Calu3 (cell line): Measurements from ENCODE around the gene LRRC27. TPM values are rescaled to one million over a fixed set of nuclear protein-coding genes. Genes with fewer than 3 reads are reported as not detected.

Experiments
- BruUV-seq: library from RNA; stranded (reverse); fragments of 400-500 nt; replicated peaks from 2 replicates; lab custom pipeline; 2021; lab: Mats Ljungman, UMichigan
- CTCF ChIA-PET: fragments of 300-600 bp; sonication (Branson Sonifier 250); formaldehyde crosslinking; loops from one replicate; lab custom pipeline; 2022; ENCODE audit warnings: antibody characterized with exemption; lab: Charles Lee
- DNase-seq: peaks from one replicate; pipeline ENCODE4 v3.0.0; 2022
- H3K27ac Mint-ChIP-seq: one replicate; pipeline ENCODE4 v1.8.0; 2022; ENCODE audit warnings: mixed read lengths; ENCODE audit not compliant: unreplicated experiment
- H3K27me3 Mint-ChIP-seq: one replicate; pipeline ENCODE4 v1.8.0; 2022; ENCODE audit warnings: mixed read lengths; ENCODE audit not compliant: unreplicated experiment
- H3K36me3 Mint-ChIP-seq: one replicate; pipeline ENCODE4 v1.8.0; 2022; ENCODE audit warnings: mild to moderate bottlenecking, moderate library complexity, mixed read lengths; ENCODE audit not compliant: insufficient read depth, unreplicated experiment
- H3K4me1 Mint-ChIP-seq: one replicate; pipeline ENCODE4 v1.8.0; 2022; ENCODE audit warnings: mild to moderate bottlenecking, low read depth, mixed read lengths; ENCODE audit not compliant: unreplicated experiment
- H3K4me3 Mint-ChIP-seq: one replicate; pipeline ENCODE4 v1.8.0; 2022; ENCODE audit warnings: mild to moderate bottlenecking, low read depth, moderate library complexity, mixed read lengths; ENCODE audit not compliant: unreplicated experiment
- H3K9me3 Mint-ChIP-seq: one replicate; pipeline ENCODE4 v1.8.0; 2022; ENCODE audit warnings: low read depth, mixed read lengths; ENCODE audit not compliant: unreplicated experiment
- CTCF ChIP-seq: fragments of 200-600 bp; IDR thresholded peaks from one replicate; pipeline ENCODE4 v1.8.0; 2022; ENCODE audit warnings: antibody characterized with exemption; ENCODE audit not compliant: unreplicated experiment
- intact Hi-C: fragments of 100-400 bp; cut with micrococcal nuclease; formaldehyde crosslinking; loops from one replicate; pipeline ENCODE4 v1.10.0; 2022; ENCODE audit not compliant: unreplicated experiment
- total RNA-seq: library from RNA; stranded (reverse); gene quantifications from 2 replicates; pipeline ENCODE4 v1.2.3, GENCODE V29; 2022

Gene LRRC27
- total RNA-seq, 1 experiment from 2014 or later, result 4.6 TPM

- Mint-ChIP-seq H3K9me3 (no peaks in the 10 kb centered on the region), H3K4me3 (no peak overlapping the region), H3K27me3 (no peaks in the 10 kb centered on the region), H3K4me1 (no peaks in the 10 kb centered on the region), H3K36me3 (no peaks in the 10 kb centered on the region), H3K27ac (no peak overlapping the region)
- no TSS peak for BruUV-seq
- TF ChIP-seq CTCF, result no peak
- no peak for DNase-seq
- intact Hi-C loops, result no loop called here
- CTCF ChIA-PET, result no interaction called here
Observed at GRCh38 chr10:132300582-132300981, 31.4 kb upstream of the LRRC27 start.

GRCh38 chr10:132301371-132302330 lies 30.3 kb upstream of the LRRC27 start:
- Mint-ChIP-seq H3K27ac (no peak overlapping the region), H3K9me3 (no peaks in the 10 kb centered on the region), H3K4me1 (no peaks in the 10 kb centered on the region), H3K27me3 (no peaks in the 10 kb centered on the region), H3K4me3 (no peak overlapping the region), H3K36me3 (peaks cover under 1% of the 10 kb centered on the region)
- DNase-seq, result no peak
- no peak for TF ChIP-seq CTCF
- no TSS peak for BruUV-seq
- intact Hi-C loops, result no loop called here
- CTCF ChIA-PET, result no interaction called here

GRCh38 chr10:132302421-132303310 lies 29.3 kb upstream of the LRRC27 start:
- Mint-ChIP-seq H3K9me3 (no peaks in the 10 kb centered on the region), H3K27ac (no peak overlapping the region), H3K4me3 (no peak overlapping the region), H3K4me1 (no peaks in the 10 kb centered on the region), H3K36me3 (peaks cover 11% of the 10 kb centered on the region), H3K27me3 (no peaks in the 10 kb centered on the region)
- intact Hi-C loops, result no loop called here
- no TSS peak for BruUV-seq
- DNase-seq, result no peak
- TF ChIP-seq CTCF, result no peak
- CTCF ChIA-PET, result no interaction called here

GRCh38 chr10:132303361-132304115 lies 28.5 kb upstream of the LRRC27 start:
- Mint-ChIP-seq H3K36me3 (peaks cover 19% of the 10 kb centered on the region), H3K27ac (no peak overlapping the region), H3K4me3 (no peak overlapping the region), H3K4me1 (no peaks in the 10 kb centered on the region), H3K27me3 (no peaks in the 10 kb centered on the region), H3K9me3 (no peaks in the 10 kb centered on the region)
- TF ChIP-seq CTCF, result no peak
- intact Hi-C loops, result no loop called here
- DNase-seq, result no peak
- CTCF ChIA-PET, result no interaction called here
- BruUV-seq, result no TSS peak
